WTC11 (cell line): ENCODE measurements around the gene PPP4R2. TPM values are rescaled to one million over a fixed set of nuclear protein-coding genes. Genes with fewer than 3 reads are reported as not detected.

Experiments used
- ATAC-seq: fragments of 200-7000 bp; cut with Tn5 transposase; 2 replicates; pipeline ENCODE4 v1.10.0; 2021; ENCODE audit warnings: mild to moderate bottlenecking, moderate library complexity
- CTCF ChIA-PET: fragments of 300-600 bp; sonication (Branson Sonifier 250); formaldehyde crosslinking; loops from one replicate; lab custom pipeline; 2021; ENCODE audit warnings: antibody characterized with exemption; lab: Charles Lee
- POLR2A ChIA-PET: fragments of 350-600 bp; sonication (Branson Sonifier 250); formaldehyde crosslinking; loops from one replicate; lab custom pipeline; 2021; ENCODE audit warnings: antibody characterized with exemption; lab: Charles Lee
- DNase-seq: peaks from one replicate; pipeline ENCODE4 v3.0.0; 2021; ENCODE audit warnings: low spot score
- H3K27ac Mint-ChIP-seq: 2 replicates; pipeline ENCODE4 v1.8.0; 2021; ENCODE audit warnings: mixed read lengths
- H3K27me3 Mint-ChIP-seq: 2 replicates; pipeline ENCODE4 v1.8.0; 2021; ENCODE audit warnings: low read depth, mild to moderate bottlenecking, moderate library complexity, mixed read lengths
- H3K36me3 Mint-ChIP-seq: 2 replicates; pipeline ENCODE4 v1.8.0; 2021; ENCODE audit warnings: mixed read lengths
- H3K4me1 Mint-ChIP-seq: 2 replicates; pipeline ENCODE4 v1.8.0; 2022; ENCODE audit warnings: mixed read lengths
- H3K4me3 Mint-ChIP-seq: 2 replicates; pipeline ENCODE4 v1.8.0; 2021; ENCODE audit warnings: mild to moderate bottlenecking, moderate library complexity, mixed read lengths
- H3K9me3 Mint-ChIP-seq: 2 replicates; pipeline ENCODE4 v1.8.0; 2021; ENCODE audit warnings: mixed read lengths
- CREM ChIP-seq: sonication (generic); formaldehyde crosslinking; IDR thresholded peaks from 2 replicates; pipeline ENCODE4 v1.8.1; 2022; ENCODE audit warnings: mild to moderate bottlenecking, missing genetic modification reagents, moderate library complexity
- MYBL2 ChIP-seq: sonication (generic); formaldehyde crosslinking; IDR thresholded peaks from 2 replicates; pipeline ENCODE4 v1.8.1; 2023; ENCODE audit warnings: mild to moderate bottlenecking, moderate library complexity, missing genetic modification reagents
- NFATC4 ChIP-seq: fragments of 250-450 bp; sonication (Bioruptor Pico); IDR thresholded peaks from 2 replicates; pipeline ENCODE4 v1.9.0; 2021; ENCODE audit warnings: mild to moderate bottlenecking
- ZNF317 ChIP-seq: sonication (generic); formaldehyde crosslinking; IDR thresholded peaks from 2 replicates; pipeline ENCODE4 v1.8.1; 2023; ENCODE audit warnings: low read depth, mild to moderate bottlenecking, moderate library complexity, missing genetic modification reagents, borderline replicate concordance
- ZNF396 ChIP-seq: fragments of 250-450 bp; sonication (Bioruptor Pico); IDR thresholded peaks from 2 replicates; pipeline ENCODE4 v1.8.0; 2021; ENCODE audit warnings: mild to moderate bottlenecking, moderate library complexity, borderline replicate concordance
- total RNA-seq: library from RNA; stranded (reverse); gene quantifications from 3 replicates; pipeline ENCODE4 v1.2.3, GENCODE V29; 2021
- TF ChIP-seq, protein P1 (sequence below): sonication (generic); formaldehyde crosslinking; IDR thresholded peaks from 2 replicates; pipeline ENCODE4 v1.8.0; 2022; ENCODE audit warnings: mild to moderate bottlenecking, missing genetic modification reagents
- TF ChIP-seq, protein P2 (sequence below): sonication (generic); formaldehyde crosslinking; IDR thresholded peaks from 2 replicates; pipeline ENCODE4 v1.8.1; 2023; ENCODE audit warnings: mild to moderate bottlenecking, missing genetic modification reagents, moderate library complexity
- TF ChIP-seq, protein P3 (sequence below): fragments of 250-450 bp; sonication (Bioruptor Pico); IDR thresholded peaks from 2 replicates; pipeline ENCODE4 v2.1.2; 2022; ENCODE audit warnings: mild to moderate bottlenecking, moderate library complexity
- TF ChIP-seq, protein P4 (sequence below): sonication (generic); formaldehyde crosslinking; conservative IDR thresholded peaks from 2 replicates; pipeline ENCODE4 v1.8.1; 2023; ENCODE audit warnings: mild to moderate bottlenecking, low read depth, missing genetic modification reagents, moderate library complexity
- TF ChIP-seq, protein P5 (sequence below): fragments of 250-450 bp; sonication (Bioruptor Pico); IDR thresholded peaks from 2 replicates; pipeline ENCODE4 v1.9.0; 2021; ENCODE audit warnings: mild to moderate bottlenecking
- TF ChIP-seq, protein P6 (sequence below): sonication (generic); formaldehyde crosslinking; IDR thresholded peaks from 2 replicates; pipeline ENCODE4 v1.8.1; 2023; ENCODE audit warnings: mild to moderate bottlenecking, missing genetic modification reagents, moderate library complexity

The PPP4R2 gene
- total RNA-seq, 1 experiment from 2014 or later = 78.1 TPM

DNA sequence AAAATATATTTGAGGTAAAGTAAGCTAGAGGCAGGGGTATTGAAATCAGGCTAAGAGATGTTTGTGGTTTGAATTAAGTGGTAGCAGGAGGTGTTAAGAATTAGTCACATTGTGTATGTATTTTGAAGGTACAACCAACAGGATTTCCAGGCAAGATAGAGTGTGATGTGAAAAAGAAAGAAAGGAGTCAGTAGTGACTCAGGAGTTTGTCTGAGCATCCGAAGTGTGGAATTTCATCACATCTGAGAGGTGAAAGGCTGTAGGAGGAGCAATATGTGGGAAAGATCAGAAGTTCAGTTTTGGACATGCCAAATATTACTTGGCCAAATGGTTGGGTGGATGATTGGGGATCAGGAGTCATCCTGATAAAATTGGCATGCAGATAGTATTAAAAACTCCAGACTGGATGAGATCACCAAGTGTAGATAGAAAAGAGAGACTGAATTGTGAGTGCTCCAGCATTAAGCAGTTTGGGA lies 32.7 kb downstream of the PPP4R2 start:
- ChIA-PET POLR2A (no interaction called here), CTCF (no interaction called here)
- no peaks in the 10 kb centered on the region; the same call in 1 of the 2 replicates for H3K36me3 Mint-ChIP-seq
- H3K4me3 Mint-ChIP-seq = no peak overlapping the region
- peaks cover 68% of the 10 kb centered on the region for H3K4me1 Mint-ChIP-seq
- peak overlapping the region; percentile 67 for H3K27ac Mint-ChIP-seq
- ATAC-seq (no peak), DNase-seq (no peak)
- no peaks in the 10 kb centered on the region for H3K9me3 Mint-ChIP-seq
- no peaks in the 10 kb centered on the region for H3K27me3 Mint-ChIP-seq
- TF ChIP-seq, protein P1, sequence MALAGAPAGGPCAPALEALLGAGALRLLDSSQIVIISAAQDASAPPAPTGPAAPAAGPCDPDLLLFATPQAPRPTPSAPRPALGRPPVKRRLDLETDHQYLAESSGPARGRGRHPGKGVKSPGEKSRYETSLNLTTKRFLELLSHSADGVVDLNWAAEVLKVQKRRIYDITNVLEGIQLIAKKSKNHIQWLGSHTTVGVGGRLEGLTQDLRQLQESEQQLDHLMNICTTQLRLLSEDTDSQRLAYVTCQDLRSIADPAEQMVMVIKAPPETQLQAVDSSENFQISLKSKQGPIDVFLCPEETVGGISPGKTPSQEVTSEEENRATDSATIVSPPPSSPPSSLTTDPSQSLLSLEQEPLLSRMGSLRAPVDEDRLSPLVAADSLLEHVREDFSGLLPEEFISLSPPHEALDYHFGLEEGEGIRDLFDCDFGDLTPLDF (CRISPR knock-in tag) = no peak
- TF ChIP-seq CREM (CRISPR knock-in tag) = no peak
- TF ChIP-seq MYBL2 (CRISPR knock-in tag) = no peak
- TF ChIP-seq, protein P2, sequence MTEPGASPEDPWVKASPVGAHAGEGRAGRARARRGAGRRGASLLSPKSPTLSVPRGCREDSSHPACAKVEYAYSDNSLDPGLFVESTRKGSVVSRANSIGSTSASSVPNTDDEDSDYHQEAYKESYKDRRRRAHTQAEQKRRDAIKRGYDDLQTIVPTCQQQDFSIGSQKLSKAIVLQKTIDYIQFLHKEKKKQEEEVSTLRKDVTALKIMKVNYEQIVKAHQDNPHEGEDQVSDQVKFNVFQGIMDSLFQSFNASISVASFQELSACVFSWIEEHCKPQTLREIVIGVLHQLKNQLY (CRISPR knock-in tag) = no peak
- no peak for TF ChIP-seq NFATC4 (CRISPR knock-in tag)
- no peak for TF ChIP-seq ZNF317 (CRISPR knock-in tag)
- TF ChIP-seq, protein P3, sequence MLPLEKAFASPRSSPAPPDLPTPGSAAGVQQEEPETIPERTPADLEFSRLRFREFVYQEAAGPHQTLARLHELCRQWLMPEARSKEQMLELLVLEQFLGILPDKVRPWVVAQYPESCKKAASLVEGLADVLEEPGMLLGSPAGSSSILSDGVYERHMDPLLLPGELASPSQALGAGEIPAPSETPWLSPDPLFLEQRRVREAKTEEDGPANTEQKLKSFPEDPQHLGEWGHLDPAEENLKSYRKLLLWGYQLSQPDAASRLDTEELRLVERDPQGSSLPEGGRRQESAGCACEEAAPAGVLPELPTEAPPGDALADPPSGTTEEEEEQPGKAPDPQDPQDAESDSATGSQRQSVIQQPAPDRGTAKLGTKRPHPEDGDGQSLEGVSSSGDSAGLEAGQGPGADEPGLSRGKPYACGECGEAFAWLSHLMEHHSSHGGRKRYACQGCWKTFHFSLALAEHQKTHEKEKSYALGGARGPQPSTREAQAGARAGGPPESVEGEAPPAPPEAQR (CRISPR knock-in tag) = no peak
- TF ChIP-seq, protein P4, sequence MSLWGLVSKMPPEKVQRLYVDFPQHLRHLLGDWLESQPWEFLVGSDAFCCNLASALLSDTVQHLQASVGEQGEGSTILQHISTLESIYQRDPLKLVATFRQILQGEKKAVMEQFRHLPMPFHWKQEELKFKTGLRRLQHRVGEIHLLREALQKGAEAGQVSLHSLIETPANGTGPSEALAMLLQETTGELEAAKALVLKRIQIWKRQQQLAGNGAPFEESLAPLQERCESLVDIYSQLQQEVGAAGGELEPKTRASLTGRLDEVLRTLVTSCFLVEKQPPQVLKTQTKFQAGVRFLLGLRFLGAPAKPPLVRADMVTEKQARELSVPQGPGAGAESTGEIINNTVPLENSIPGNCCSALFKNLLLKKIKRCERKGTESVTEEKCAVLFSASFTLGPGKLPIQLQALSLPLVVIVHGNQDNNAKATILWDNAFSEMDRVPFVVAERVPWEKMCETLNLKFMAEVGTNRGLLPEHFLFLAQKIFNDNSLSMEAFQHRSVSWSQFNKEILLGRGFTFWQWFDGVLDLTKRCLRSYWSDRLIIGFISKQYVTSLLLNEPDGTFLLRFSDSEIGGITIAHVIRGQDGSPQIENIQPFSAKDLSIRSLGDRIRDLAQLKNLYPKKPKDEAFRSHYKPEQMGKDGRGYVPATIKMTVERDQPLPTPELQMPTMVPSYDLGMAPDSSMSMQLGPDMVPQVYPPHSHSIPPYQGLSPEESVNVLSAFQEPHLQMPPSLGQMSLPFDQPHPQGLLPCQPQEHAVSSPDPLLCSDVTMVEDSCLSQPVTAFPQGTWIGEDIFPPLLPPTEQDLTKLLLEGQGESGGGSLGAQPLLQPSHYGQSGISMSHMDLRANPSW (CRISPR knock-in tag) = no peak

DNA sequence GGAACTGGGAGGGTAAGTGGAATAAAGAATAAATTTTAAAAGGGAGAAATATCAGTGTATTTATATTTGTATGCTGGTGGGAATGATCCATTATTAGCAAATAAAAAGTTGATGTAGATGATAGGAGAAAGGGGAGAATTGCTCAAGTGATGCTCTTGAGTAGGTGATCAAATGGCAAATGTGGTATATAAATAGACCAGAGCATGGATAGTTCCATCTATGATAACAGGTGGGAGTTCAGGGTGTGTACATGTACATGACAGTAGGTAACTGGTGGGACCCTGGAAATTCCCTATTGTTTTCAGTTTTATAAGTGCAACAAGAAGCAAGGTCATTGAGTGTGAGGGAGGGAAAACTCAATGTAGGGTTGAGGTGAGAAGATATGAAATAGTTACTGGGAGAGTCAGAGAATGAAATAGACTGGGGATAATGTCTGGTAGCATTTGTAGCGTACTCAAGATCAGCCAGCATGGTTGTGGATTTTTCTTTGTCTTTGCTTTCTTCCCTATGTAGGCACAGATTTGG lies 33.5 kb downstream of the PPP4R2 start:
- H3K36me3 Mint-ChIP-seq = no peaks in the 10 kb centered on the region; the same call in 1 of the 2 replicates
- ATAC-seq = no peak
- POLR2A ChIA-PET = no interaction called here

More for the DNA sequence above, 33.5 kb downstream of the PPP4R2 start:
- no peak for DNase-seq
- Mint-ChIP-seq H3K4me1 (peaks cover 65% of the 10 kb centered on the region), H3K27ac (peak overlapping the region; percentile 57), H3K9me3 (no peaks in the 10 kb centered on the region)
- TF ChIP-seq, protein P5, sequence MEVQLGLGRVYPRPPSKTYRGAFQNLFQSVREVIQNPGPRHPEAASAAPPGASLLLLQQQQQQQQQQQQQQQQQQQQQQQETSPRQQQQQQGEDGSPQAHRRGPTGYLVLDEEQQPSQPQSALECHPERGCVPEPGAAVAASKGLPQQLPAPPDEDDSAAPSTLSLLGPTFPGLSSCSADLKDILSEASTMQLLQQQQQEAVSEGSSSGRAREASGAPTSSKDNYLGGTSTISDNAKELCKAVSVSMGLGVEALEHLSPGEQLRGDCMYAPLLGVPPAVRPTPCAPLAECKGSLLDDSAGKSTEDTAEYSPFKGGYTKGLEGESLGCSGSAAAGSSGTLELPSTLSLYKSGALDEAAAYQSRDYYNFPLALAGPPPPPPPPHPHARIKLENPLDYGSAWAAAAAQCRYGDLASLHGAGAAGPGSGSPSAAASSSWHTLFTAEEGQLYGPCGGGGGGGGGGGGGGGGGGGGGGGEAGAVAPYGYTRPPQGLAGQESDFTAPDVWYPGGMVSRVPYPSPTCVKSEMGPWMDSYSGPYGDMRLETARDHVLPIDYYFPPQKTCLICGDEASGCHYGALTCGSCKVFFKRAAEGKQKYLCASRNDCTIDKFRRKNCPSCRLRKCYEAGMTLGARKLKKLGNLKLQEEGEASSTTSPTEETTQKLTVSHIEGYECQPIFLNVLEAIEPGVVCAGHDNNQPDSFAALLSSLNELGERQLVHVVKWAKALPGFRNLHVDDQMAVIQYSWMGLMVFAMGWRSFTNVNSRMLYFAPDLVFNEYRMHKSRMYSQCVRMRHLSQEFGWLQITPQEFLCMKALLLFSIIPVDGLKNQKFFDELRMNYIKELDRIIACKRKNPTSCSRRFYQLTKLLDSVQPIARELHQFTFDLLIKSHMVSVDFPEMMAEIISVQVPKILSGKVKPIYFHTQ (CRISPR knock-in tag) = no peak
- TF ChIP-seq, protein P6, sequence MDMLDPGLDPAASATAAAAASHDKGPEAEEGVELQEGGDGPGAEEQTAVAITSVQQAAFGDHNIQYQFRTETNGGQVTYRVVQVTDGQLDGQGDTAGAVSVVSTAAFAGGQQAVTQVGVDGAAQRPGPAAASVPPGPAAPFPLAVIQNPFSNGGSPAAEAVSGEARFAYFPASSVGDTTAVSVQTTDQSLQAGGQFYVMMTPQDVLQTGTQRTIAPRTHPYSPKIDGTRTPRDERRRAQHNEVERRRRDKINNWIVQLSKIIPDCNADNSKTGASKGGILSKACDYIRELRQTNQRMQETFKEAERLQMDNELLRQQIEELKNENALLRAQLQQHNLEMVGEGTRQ = no peak
- TF ChIP-seq, protein P1 (CRISPR knock-in tag) = no peak
- TF ChIP-seq NFATC4 (CRISPR knock-in tag) (no peak), ZNF396 (CRISPR knock-in tag) (no peak)
- TF ChIP-seq, all 79 proteins: peak for 0
- Mint-ChIP-seq H3K27me3 (no peaks in the 10 kb centered on the region), H3K4me3 (no peak overlapping the region)
- CTCF ChIA-PET = interaction anchor here (1.2 kb wide), 1 partner anchor 137 kb away, joined by 3 read pairs; no protein-coding TSS in a partner anchor
